Peyer's patch (tissue), 4 donors: ENCODE data around the gene CBX5. TPM values are rescaled to one million over a fixed set of nuclear protein-coding genes. Genes with fewer than 3 reads are reported as not detected.
A peak's percentile ranks its signal among the peaks of the same experiment; 100 is the strongest.

Experiments used
- DNase-seq, 3 donors: peaks; one replicate each; pipeline ENCODE4 v3.0.0-alpha.2; 2017 to 2019
- H3K27ac ChIP-seq, 4 donors: fragments of 200-600 bp; sonication (generic); one replicate each; pipeline ENCODE4 v1.5.1; 2016 to 2019
- H3K27me3 ChIP-seq, 2 donors: fragments of 200-600 bp; sonication (generic); one replicate each; pipeline ENCODE4 v1.5.1; 2019
- H3K36me3 ChIP-seq, 3 donors: fragments of 200-600 bp; sonication (generic); one replicate each; pipeline ENCODE4 v1.5.1; 2016 to 2019
- H3K4me1 ChIP-seq, 4 donors: fragments of 200-600 bp; sonication (generic); one replicate each; pipeline ENCODE4 v1.5.1; 2016 to 2019
- H3K4me3 ChIP-seq, 4 donors: fragments of 200-600 bp; sonication (generic); 1 replicate in 3 of 4; 2 replicates in 1 of 4; pipeline ENCODE4 v1.5.1; 2016 to 2019; ENCODE audit warnings: mild to moderate bottlenecking in 1 of 4
- H3K9me3 ChIP-seq, 4 donors: fragments of 200-600 bp; sonication (generic); one replicate each; pipeline ENCODE4 v1.5.1; 2016 to 2019; ENCODE audit warnings: mild to moderate bottlenecking in 1 of 4
- CTCF ChIP-seq, 6 experiments: fragments of 450-650 bp in 4 of 6; fragments of 200-600 bp in 2 of 6; sonication (generic) in 1 of 6; IDR thresholded peaks; one replicate each; pipeline ENCODE4 v1.5.1; 2017 to 2019; ENCODE audit warnings: antibody characterized with exemption in 6 of 6, mild to moderate bottlenecking in 3 of 6, moderate library complexity in 1 of 6
- POLR2A ChIP-seq, 2 donors: fragments of 450-650 bp; IDR thresholded peaks; one replicate each; pipeline ENCODE4 v1.5.1; 2017; ENCODE audit warnings: antibody characterized with exemption in 2 of 2, mild to moderate bottlenecking in 2 of 2, moderate library complexity in 2 of 2
- total RNA-seq, 4 donors: library from RNA; depleted of rRNA; stranded (reverse); fragments of >200 nt; gene quantifications; one replicate each; pipeline ENCODE4 v1.1.0, GENCODE V29; 2016

The CBX5 gene
- total RNA-seq, 4 donors from 2014 or later = 14.9 to 33.0 (median 20.4) TPM

GRCh38 chr12:54211920-54212319, 68.0 kb downstream of the CBX5 start:
- TF ChIP-seq CTCF (IDR thresholded peaks at IDR 0.05) (no peak), POLR2A (IDR thresholded peaks at IDR 0.05) (no peak)
- H3K27me3 ChIP-seq = peaks cover 0 to 8% of the 10 kb centered on the region in 2 donors
- DNase-seq = peak in 1 of 3 donors; percentile 13
- H3K4me1 ChIP-seq = peaks cover 0 to 18% (median 10%) of the 10 kb centered on the region in 4 donors
- H3K9me3 ChIP-seq = no peaks in the 10 kb centered on the region
- no peak overlapping the region for H3K27ac ChIP-seq
- H3K36me3 ChIP-seq = no peaks in the 10 kb centered on the region
- no peak overlapping the region for H3K4me3 ChIP-seq

DNA sequence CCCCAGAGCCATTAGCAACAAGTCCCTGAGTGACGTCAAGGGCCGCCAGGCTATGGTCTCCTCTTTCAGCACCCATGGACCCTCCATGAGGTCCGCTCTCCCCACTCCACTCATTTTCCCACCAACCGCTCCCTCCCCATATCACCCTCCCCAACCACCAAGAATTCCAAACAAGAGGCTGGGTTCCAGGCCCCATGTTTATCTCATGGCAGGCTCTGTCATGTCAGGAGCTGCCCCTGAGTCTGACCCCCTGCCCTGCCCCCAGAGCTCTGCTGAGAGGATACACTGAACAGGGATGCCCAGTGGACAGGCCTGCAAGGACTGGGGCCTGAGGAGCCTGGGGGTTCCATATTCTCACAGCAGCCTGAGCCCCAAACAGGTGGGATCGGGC, 69.5 kb downstream of the CBX5 start:
- Histone ChIP-seq H3K9me3 (no peaks in the 10 kb centered on the region), H3K27ac (no peak overlapping the region), H3K4me3 (no peak overlapping the region), H3K36me3 (no peaks in the 10 kb centered on the region), H3K4me1 (peaks cover 0 to 4% (median 0%) of the 10 kb centered on the region in 4 donors), H3K27me3 (no peaks in the 10 kb centered on the region)
- TF ChIP-seq CTCF (IDR thresholded peaks at IDR 0.05) = no peak
- TF ChIP-seq POLR2A (IDR thresholded peaks at IDR 0.05) = no peak
- DNase-seq = no peak

DNA sequence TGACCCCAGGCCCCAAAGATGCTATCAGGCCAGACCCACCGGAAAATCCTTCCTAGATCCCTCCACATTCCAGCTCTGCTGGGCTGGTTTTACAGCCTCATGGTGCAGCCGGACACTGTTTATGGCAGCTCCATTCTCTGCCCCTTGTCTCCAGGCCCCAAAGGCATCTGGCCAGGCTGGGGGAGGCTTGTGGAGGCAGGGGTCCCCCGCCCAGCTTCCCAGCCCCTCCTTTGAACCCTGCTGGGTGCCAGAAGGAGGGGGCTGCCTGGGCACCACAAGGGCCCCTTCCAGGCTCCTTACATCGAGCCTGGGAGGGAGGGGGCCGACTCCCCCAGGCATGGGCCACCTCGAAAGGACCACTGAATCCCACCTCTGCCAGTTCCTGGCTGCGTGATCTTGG, 71.3 kb downstream of the CBX5 start:
- H3K27ac ChIP-seq = no peak overlapping the region
- H3K36me3 ChIP-seq = no peaks in the 10 kb centered on the region
- no peak for DNase-seq
- TF ChIP-seq CTCF (IDR thresholded peaks at IDR 0.05) (no peak), POLR2A (IDR thresholded peaks at IDR 0.05) (no peak)
- no peaks in the 10 kb centered on the region for H3K27me3 ChIP-seq
- no peaks in the 10 kb centered on the region for H3K4me1 ChIP-seq
- no peak overlapping the region for H3K4me3 ChIP-seq
- H3K9me3 ChIP-seq = no peaks in the 10 kb centered on the region

DNA sequence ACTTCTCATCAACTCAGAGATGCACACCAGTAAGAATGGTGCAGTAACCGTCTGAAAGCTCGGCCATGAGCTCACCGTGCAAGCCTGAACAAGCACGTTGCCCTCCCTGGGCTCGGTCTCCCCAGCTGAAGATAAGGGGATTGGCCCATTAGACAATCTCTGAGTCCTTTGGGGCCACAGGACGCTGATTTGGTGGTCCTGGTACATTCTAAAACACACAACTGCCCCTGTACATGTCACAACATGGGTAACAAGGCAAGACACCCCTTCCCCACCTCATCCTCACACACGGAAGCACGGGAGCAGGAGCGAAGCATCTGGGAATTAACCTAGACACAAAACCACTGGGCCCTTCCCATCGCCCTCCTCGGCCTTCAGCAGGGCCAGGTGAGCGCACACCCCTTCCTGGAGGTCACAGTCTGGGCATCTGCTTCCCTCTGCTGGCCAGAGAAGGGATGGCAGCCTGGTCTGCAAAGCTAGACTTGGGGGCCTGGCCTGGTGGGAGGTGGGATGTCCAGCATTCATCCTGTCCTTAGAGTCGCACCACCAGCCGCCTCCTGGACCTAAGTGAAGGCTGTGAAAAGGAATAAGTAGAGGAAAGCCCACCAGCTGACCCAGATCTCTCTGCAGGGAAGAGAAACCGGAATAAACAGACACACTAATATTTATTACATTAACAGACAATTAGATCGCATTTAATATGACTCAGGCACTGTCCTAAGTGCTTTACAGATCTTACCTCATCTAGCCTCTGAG, 72.2 kb downstream of the CBX5 start:
- Histone ChIP-seq H3K27ac (no peak overlapping the region), H3K9me3 (no peaks in the 10 kb centered on the region), H3K4me1 (no peaks in the 10 kb centered on the region), H3K27me3 (no peaks in the 10 kb centered on the region), H3K36me3 (no peaks in the 10 kb centered on the region), H3K4me3 (no peak overlapping the region)
- TF ChIP-seq POLR2A (IDR thresholded peaks at IDR 0.05) (no peak), CTCF (IDR thresholded peaks at IDR 0.05) (peak; percentile 78 to 94 (median 84))
- DNase-seq = peak; percentile 82 to 92 (median 82)

GRCh38 chr12:54206791-54207190, 73.1 kb downstream of the CBX5 start:
- Histone ChIP-seq H3K27ac (no peak overlapping the region), H3K36me3 (no peaks in the 10 kb centered on the region), H3K4me3 (no peak overlapping the region), H3K9me3 (no peaks in the 10 kb centered on the region), H3K27me3 (no peaks in the 10 kb centered on the region), H3K4me1 (no peaks in the 10 kb centered on the region)
- DNase-seq = no peak
- no peak for TF ChIP-seq CTCF (IDR thresholded peaks at IDR 0.05)
